A549 treated with dexamethasone at 1 μM for 4 hours (cell line): Measurements from ENCODE around the gene BICD1. TPM values are rescaled to one million over a fixed set of nuclear protein-coding genes. Genes with fewer than 3 reads are reported as not detected.

ENCODE experiments used
- total RNA-seq: library from RNA; stranded (reverse); fragments of 200-300 nt; extraction: Qiagen RNA extraction; gene quantifications from 5 replicates; pipeline ENCODE4 v1.2.3, GENCODE V29; 2022

Gene BICD1
- total RNA-seq, result 11.7 to 15.1 TPM (median 14.2 TPM) in 5 replicates

GRCh38 chr12:32106517-32107358 is at the start of gene BICD1:
Gene BICD1, plus strand, starts transcription at chr12:32106847. Its CDS starts 485 bp downstream, at chr12:32107332.

GRCh38 chr12:32399370-32400113 is 292.9 kb downstream of the BICD1 start, which contains the start of gene FGD4:
Gene FGD4, plus strand, starts transcription at chr12:32399558.

Other genes starting within 250 kb of the BICD1 start
- 16.5 to 19.6 TPM (median 17.0 TPM) in 5 replicates for gene RESF1, start 147.4 kb upstream of the BICD1 start, total RNA-seq